SK-N-SH (cell line): ENCODE measurements around the gene USP22. TPM values are rescaled to one million over a fixed set of nuclear protein-coding genes. Genes with fewer than 3 reads are reported as not detected.

Experiments
- CTCF ChIA-PET: fragments of 300-600, 350-600 bp; formaldehyde crosslinking; extraction: SDS; loops from one replicate; lab custom pipeline; 2021; lab: Yijun Ruan, JAX
- POLR2A ChIA-PET: fragments of 350-600 bp; sonication (Branson Sonifier 250); formaldehyde crosslinking; extraction: SDS; loops from one replicate; lab custom pipeline; 2020; ENCODE audit warnings: antibody characterized with exemption, inconsistent platforms; lab: Yijun Ruan, JAX
- DNase-seq: peaks from one replicate; pipeline ENCODE4 v3.0.0; 2012
- H2AFZ ChIP-seq: fragments of 200-600 bp; sonication (generic); 2 replicates; pipeline ENCODE4 v1.8.1; 2016; ENCODE audit warnings: antibody characterized with exemption, mild to moderate bottlenecking, low read depth
- H3F3A ChIP-seq: fragments of 200-600 bp; sonication (generic); replicated peaks from 2 replicates; pipeline ENCODE3; 2016; ENCODE audit warnings: antibody characterized with exemption, mild to moderate bottlenecking; ENCODE audit not compliant: insufficient read depth
- H3K27ac ChIP-seq, 2 experiments: fragments of 200-500 bp in 1 of 2; fragments of 200-600 bp in 1 of 2; sonication (Bioruptor generic) in 1 of 2; sonication (generic), shearing (Covaris generic) in 1 of 2; 2 replicates each; pipeline versions ENCODE4 v1.5.1 to v1.6.1; 2014 to 2016; ENCODE audit warnings: low read depth in 2 of 2, inconsistent platforms in 1 of 2, low read length in 1 of 2, mild to moderate bottlenecking in 1 of 2, mixed read lengths in 1 of 2
- H3K27me3 ChIP-seq: fragments of 200-600 bp; sonication (generic), shearing (Covaris generic); 2 replicates; pipeline ENCODE4 v1.6.1; 2016; ENCODE audit warnings: mixed run types; ENCODE audit not compliant: insufficient read depth
- H3K36me3 ChIP-seq, 2 experiments: fragments of 200-500 bp in 1 of 2; fragments of 200-600 bp in 1 of 2; sonication (Bioruptor generic) in 1 of 2; sonication (generic) in 1 of 2; replicated peaks in 1 of 2; 2 replicates each; pipeline versions ENCODE3 to v1.5.1; 2014 to 2016; ENCODE audit warnings: low read length in 1 of 2, mild to moderate bottlenecking in 1 of 2; ENCODE audit not compliant: insufficient read depth in 2 of 2, control insufficient read depth in 1 of 2
- H3K4me1 ChIP-seq, 2 experiments: fragments of 200-500 bp in 1 of 2; fragments of 200-600 bp in 1 of 2; sonication (Bioruptor generic) in 1 of 2; sonication (generic), shearing (Covaris generic) in 1 of 2; 2 replicates each; pipeline versions ENCODE4 v1.5.1 to v1.6.1; 2014 to 2016; ENCODE audit warnings: low read depth in 1 of 2, low read length in 1 of 2, mixed run types in 1 of 2; ENCODE audit not compliant: insufficient read depth in 2 of 2, control insufficient read depth in 1 of 2
- H3K4me2 ChIP-seq: fragments of 200-600 bp; sonication (generic), shearing (Covaris generic); 2 replicates; pipeline ENCODE4 v1.6.1; 2017; ENCODE audit warnings: mixed run types
- H3K4me3 ChIP-seq, 2 experiments: fragments of 200-500 bp in 1 of 2; fragments of 200-600 bp in 1 of 2; sonication (Bioruptor generic) in 1 of 2; sonication (generic), shearing (Covaris generic) in 1 of 2; 2 replicates each; pipeline versions ENCODE4 v1.5.1 to v1.8.1; 2014 to 2016; ENCODE audit warnings: low read depth in 2 of 2, inconsistent platforms in 1 of 2, low read length in 1 of 2, mild to moderate bottlenecking in 1 of 2, mixed read lengths in 1 of 2, moderate library complexity in 1 of 2
- H3K79me2 ChIP-seq: fragments of 200-600 bp; sonication (generic); 2 replicates; pipeline ENCODE4 v1.8.1; 2017; ENCODE audit warnings: mild to moderate bottlenecking; ENCODE audit not compliant: insufficient read depth
- H3K9ac ChIP-seq: fragments of 200-600 bp; sonication (generic); 2 replicates; pipeline ENCODE4 v1.6.1; 2017; ENCODE audit warnings: mixed run types
- H3K9me2 ChIP-seq: fragments of 200-600 bp; sonication (generic); 2 replicates; pipeline ENCODE4 v1.6.1; 2017; ENCODE audit warnings: mixed run types
- H3K9me3 ChIP-seq: fragments of 200-600 bp; sonication (generic); 2 replicates; pipeline ENCODE4 v1.6.1; 2017; ENCODE audit warnings: mixed run types, mild to moderate bottlenecking, moderate library complexity
- H4K20me1 ChIP-seq: fragments of 200-600 bp; sonication (generic); 2 replicates; pipeline ENCODE4 v1.6.1; 2017; ENCODE audit warnings: mild to moderate bottlenecking, mixed run types; ENCODE audit not compliant: insufficient read depth
- CTCF ChIP-seq: fragments of 200-600 bp; sonication (generic); IDR thresholded peaks from 2 replicates; pipeline ENCODE4 v1.6.1; 2017; ENCODE audit warnings: antibody characterized with exemption, mild to moderate bottlenecking, moderate library complexity
- GABPA ChIP-seq: IDR thresholded peaks from 2 replicates; pipeline ENCODE4 v1.4.0; 2012; ENCODE audit warnings: low read depth, mild to moderate bottlenecking
- GATA2 ChIP-seq: sonication (generic); formaldehyde crosslinking; IDR thresholded peaks from 2 replicates; pipeline ENCODE4 v1.5.0; 2020; ENCODE audit warnings: mild to moderate bottlenecking, missing genetic modification reagents
- MAX ChIP-seq: IDR thresholded peaks from 2 replicates; pipeline ENCODE4 v1.4.0; 2012; ENCODE audit warnings: low read depth
- NRF1 ChIP-seq: IDR thresholded peaks from 2 replicates; pipeline ENCODE4 v1.6.1; 2012; ENCODE audit warnings: low read depth, mild to moderate bottlenecking, low read length
- POLR2AphosphoS5 ChIP-seq: IDR thresholded peaks from 2 replicates; pipeline ENCODE4 v1.6.1; 2012; ENCODE audit warnings: low read depth, low read length
- RAD21 ChIP-seq: IDR thresholded peaks from 2 replicates; pipeline ENCODE4 v1.6.1; 2012; ENCODE audit warnings: mild to moderate bottlenecking, low read length
- RCOR1 ChIP-seq: fragments of 150-350 bp; IDR thresholded peaks from 2 replicates; pipeline ENCODE4 v1.6.1; 2017; ENCODE audit warnings: antibody characterized with exemption, low read length
- SMC3 ChIP-seq: IDR thresholded peaks from 2 replicates; pipeline ENCODE4 v1.6.1; 2012; ENCODE audit warnings: low read depth, low read length, improper control_type of control experiment
- TEAD4 ChIP-seq: IDR thresholded peaks from 2 replicates; pipeline ENCODE4 v1.4.0; 2012; ENCODE audit warnings: mild to moderate bottlenecking, borderline replicate concordance; ENCODE audit not compliant: insufficient read depth
- USF1 ChIP-seq: IDR thresholded peaks from 2 replicates; pipeline ENCODE4 v1.4.0; 2012; ENCODE audit warnings: low read depth, borderline replicate concordance
- USF2 ChIP-seq: fragments of 150-350 bp; IDR thresholded peaks from 2 replicates; pipeline ENCODE4 v1.6.1; 2017; ENCODE audit warnings: antibody characterized with exemption, low read length, low read depth, borderline replicate concordance
- WGBS: methylation state at CpG from one replicate; pipeline ENCODE4 v1.1.6; 2017; ENCODE audit warnings: low lambda C conversion rate; 5-methylcytosine and 5-hydroxymethylcytosine counted together
- polyA plus RNA-seq, 3 experiments: library from polyadenylated mRNA; depleted of rRNA; stranded (reverse); fragments of >200 nt; gene quantifications; 2 replicates each; pipeline ENCODE4 v1.2.3, GENCODE V29; 2012

Gene USP22
- polyA plus RNA-seq, 1 of the 3 experiments (the other 2 are of a cell fraction) = 142 TPM

- TF ChIP-seq USF2 = no peak
- no peak for TF ChIP-seq CTCF
- no peak for TF ChIP-seq GABPA
- TF ChIP-seq TEAD4 = no peak
- no peak for TF ChIP-seq RCOR1
- no peak for TF ChIP-seq MAX
- TF ChIP-seq NRF1 = no peak
- no peak for TF ChIP-seq USF1
- TF ChIP-seq POLR2AphosphoS5 = no peak
- TF ChIP-seq, all 33 proteins: peak for 0
Measured at GRCh38 chr17:20993863-20994778, 48.7 kb downstream of the USP22 start (continued).

GRCh38 chr17:20992987-20993862 is 49.6 kb downstream of the USP22 start:
- no peaks in the 10 kb centered on the region for H3K79me2 ChIP-seq
- no peaks in the 10 kb centered on the region for H3K9me3 ChIP-seq
- peaks cover 17% of the 10 kb centered on the region for H3F3A ChIP-seq
- H3K4me3 ChIP-seq = peak overlapping the region in 1 of 2 experiments; percentile 54; a peak in 1 of 4 replicates
- WGBS = 67% methylated on average over 17 of the region's 17 CpGs
- peaks cover 3 to 13% of the 10 kb centered on the region in 2 experiments; a peak in 1 of 4 replicates for H3K4me1 ChIP-seq
- peak overlapping the region; percentile 55; the same call in 1 of the 2 replicates for H3K4me2 ChIP-seq
- peaks cover 0 to 1% of the 10 kb centered on the region in 2 experiments for H3K36me3 ChIP-seq
- H2AFZ ChIP-seq = no peak overlapping the region
- POLR2A ChIA-PET = interaction anchor here (0.6 to 0.7 kb wide), 3 partner anchors 18 to 141 kb away, joined by 3 read pairs; no protein-coding TSS in a partner anchor
- H3K9me2 ChIP-seq = no peaks in the 10 kb centered on the region
- TF ChIP-seq NRF1 = no peak
- TF ChIP-seq SMC3 = peak; percentile 88
- TF ChIP-seq GATA2 (CRISPR knock-in tag) = 0 out of 2 replicates have a peak, but pooled peaks have one; percentile 3
- peak; percentile 92 for TF ChIP-seq CTCF
- peak; percentile 80 for TF ChIP-seq RAD21
- CTCF ChIA-PET = interaction anchor here (0.6 to 1.5 kb wide), 27 partner anchors 9 to 872 kb away, joined by 3 to 11 read pairs (median 3); no protein-coding TSS in a partner anchor
- H4K20me1 ChIP-seq = peaks cover 10% of the 10 kb centered on the region
- peak overlapping the region; percentile 54; the same call in 1 of the 2 replicates for H3K9ac ChIP-seq
- H3K27ac ChIP-seq = peak overlapping the region; percentile 65 to 72
- DNase-seq = peak; percentile 95
- no peaks in the 10 kb centered on the region for H3K27me3 ChIP-seq
